Pancreas (tissue), 10 donors: Measurements from ENCODE around the gene ITGB4. TPM values are rescaled to one million over a fixed set of nuclear protein-coding genes. Genes with fewer than 3 reads are reported as not detected.
A peak's percentile ranks its signal among the peaks of the same experiment; 100 is the strongest.

ENCODE experiments used
- ATAC-seq, 4 donors: fragments of 200-7000 bp; cut with Tn5 transposase; one replicate each; pipeline versions ENCODE4 v1.8.0 to v1.9.1; 2020; ENCODE audit warnings: mild to moderate bottlenecking in 4 of 4, moderate library complexity in 4 of 4
- DNase-seq, 6 donors: peaks; one replicate each; pipeline ENCODE4 v3.0.0-alpha.2; 2020
- FAIRE-seq: peaks from 2 replicates; lab custom pipeline; 2012; peaks lifted over from hg19 to GRCh38; lab: Jason Lieb, UNC
- H3K27ac ChIP-seq, 4 donors: fragments of 200-600 bp; sonication (generic); 1 replicate in 3 of 4; 2 replicates in 1 of 4; pipeline versions ENCODE4 v1.5.0 to v1.8.0; 2020
- H3K27me3 ChIP-seq, 4 donors: fragments of 200-600 bp; one replicate each; pipeline ENCODE4 v1.8.0; 2021
- H3K36me3 ChIP-seq, 3 donors: fragments of 200-600 bp; sonication (generic) in 1 of 3; one replicate each; pipeline versions ENCODE4 v1.5.0 to v1.8.0; 2020 to 2021
- H3K4me1 ChIP-seq, 3 donors: fragments of 200-600 bp; one replicate each; pipeline ENCODE4 v1.8.0; 2021
- H3K4me3 ChIP-seq, 4 donors: fragments of 200-600 bp; sonication (generic) in 2 of 4; one replicate each; pipeline versions ENCODE4 v1.5.0 to v1.8.0; 2020 to 2021
- H3K9me3 ChIP-seq, 4 donors: fragments of 200-600 bp; one replicate each; pipeline ENCODE4 v1.8.0; 2021
- CTCF ChIP-seq, 4 donors: fragments of 200-600 bp; sonication (generic) in 3 of 4; IDR thresholded peaks; one replicate each; pipeline versions ENCODE4 v1.5.0 to v1.8.0; 2021; ENCODE audit warnings: antibody characterized with exemption in 4 of 4
- WGBS, 2 donors: extraction: QIAGEN DNeasy Blood & Tissue Kit; methylation state at CpG; one replicate each; pipeline ENCODE4 v1.1.7; 2013; 5-methylcytosine and 5-hydroxymethylcytosine counted together
- intact Hi-C, 3 donors: fragments of 100-400 bp; cut with DNase I; formaldehyde crosslinking; loops; one replicate each; pipeline versions ENCODE4 v1.11.1 to v1.14.2; 2022
- polyA plus RNA-seq, 2 donors: library from polyadenylated mRNA; stranded (reverse); fragments of 200-250 nt; gene quantifications; one replicate each; pipeline ENCODE4 v1.2.3, GENCODE V29; 2013
- total RNA-seq, 6 donors: library from RNA; stranded (reverse); fragmentation: NEBNext Ultra II Directional in 4 of 6; extraction: Animal tissue kit (Norgen Biotek cat#: 25700) in 4 of 6; gene quantifications; one replicate each; pipeline versions ENCODE4 v1.2.1 to v1.2.4, GENCODE V29; 2021 to 2023
- donor health status: healthy with polysubstance abuse.
- donor health status: DM: no; HTN: no; CAD: no; lungs with moderate emphysema.
- donor health status: DM: no; HTN: no; CAD: no.
- donor health status: control.
- donor health status: control.
- donor health status: Bipolar disorder and iron deficiency.
- donor health status: DM: yes; HTN: yes; CAD: no.
- donor health status: DM: no; HTN: no; CAD: no.
- donor health status: DM: no; HTN: no; CAD: no.
- donor health status: DM: yes; HTN: yes; CAD: no.

Gene ITGB4
- total and polyA plus RNA-seq, 8 donors, result 16.4 to 50.5 (median 22.7) TPM

DNA sequence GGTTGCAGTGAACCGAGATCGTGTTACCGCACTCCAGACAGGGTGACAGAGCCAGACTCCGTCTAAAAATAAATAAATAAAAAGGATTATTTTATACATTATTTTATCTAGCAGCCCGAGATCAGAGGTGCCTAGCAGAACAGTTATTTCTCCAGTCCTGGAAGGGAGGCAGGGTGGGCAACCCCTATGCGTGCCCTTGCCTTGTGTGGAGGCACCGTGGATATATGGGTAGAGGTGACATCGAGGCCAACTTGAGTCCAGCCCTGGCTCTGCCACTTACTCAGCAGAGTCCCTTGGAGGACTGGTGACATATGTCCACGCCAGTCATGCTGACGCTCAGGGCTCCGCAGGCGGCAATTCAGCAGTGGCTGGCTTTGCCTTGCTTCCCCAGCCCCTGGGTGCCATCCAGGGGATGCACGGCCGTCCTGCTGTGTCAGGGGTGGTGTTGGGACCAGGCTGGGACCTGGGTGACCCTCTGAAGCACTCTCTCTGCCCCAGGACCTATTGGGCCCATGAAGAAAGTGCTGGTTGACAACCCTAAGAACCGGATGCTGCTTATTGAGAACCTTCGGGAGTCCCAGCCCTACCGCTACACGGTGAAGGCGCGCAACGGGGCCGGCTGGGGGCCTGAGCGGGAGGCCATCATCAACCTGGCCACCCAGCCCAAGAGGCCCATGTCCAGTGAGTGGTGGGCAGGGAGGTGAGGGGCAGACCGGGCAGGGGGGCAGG, 30.6 kb downstream of the ITGB4 start:
- no peak for FAIRE-seq

GRCh38 chr17:75752405-75752709, 31.1 kb downstream of the ITGB4 start:
- Histone ChIP-seq H3K4me3 (no peak overlapping the region), H3K4me1 (no peaks in the 10 kb centered on the region), H3K9me3 (no peaks in the 10 kb centered on the region), H3K36me3 (no peaks in the 10 kb centered on the region), H3K27ac (no peak overlapping the region), H3K27me3 (no peaks in the 10 kb centered on the region)
- no peak for TF ChIP-seq CTCF (IDR thresholded peaks at IDR 0.05)
- FAIRE-seq (no peak), ATAC-seq (no peak), DNase-seq (peak in 1 of 6 donors; percentile 32)
- intact Hi-C loops, result loop anchor here in 1 of 3 donors (5.0 kb wide), 2 partner anchors 80 to 125 kb away; no protein-coding TSS in a partner anchor
- 90 to 95% methylated on average over 10 of the region's 10 CpGs for WGBS, 2 donors

More for the DNA sequence above, 30.6 kb downstream of the ITGB4 start:
- no peaks in the 10 kb centered on the region for H3K36me3 ChIP-seq
- intact Hi-C loops, result loop anchor here in 1 of 3 donors (5.0 kb wide), 2 partner anchors 80 to 125 kb away; no protein-coding TSS in a partner anchor
- DNase-seq, result peak in 2 of 6 donors; percentile 30 to 76
- no peak for ATAC-seq
- no peaks in the 10 kb centered on the region for H3K27me3 ChIP-seq
- 84 to 89% methylated on average over 24 of the region's 24 CpGs for WGBS, 2 donors
- no peaks in the 10 kb centered on the region for H3K9me3 ChIP-seq
- no peaks in the 10 kb centered on the region for H3K4me1 ChIP-seq
- H3K27ac ChIP-seq, result no peak overlapping the region
- no peak for TF ChIP-seq CTCF (IDR thresholded peaks at IDR 0.05)
- H3K4me3 ChIP-seq, result no peak overlapping the region

GRCh38 chr17:75752802-75753513, 31.7 kb downstream of the ITGB4 start:
- FAIRE-seq (no peak), DNase-seq (peak in 1 of 6 donors; percentile 36), ATAC-seq (no peak)
- Histone ChIP-seq H3K9me3 (no peaks in the 10 kb centered on the region), H3K27me3 (no peaks in the 10 kb centered on the region), H3K4me1 (no peaks in the 10 kb centered on the region), H3K36me3 (no peaks in the 10 kb centered on the region), H3K4me3 (peak overlapping the region; percentile 15 to 53 (median 26)), H3K27ac (peak overlapping the region in 1 of 4 donors; percentile 41)
- no peak for TF ChIP-seq CTCF (IDR thresholded peaks at IDR 0.05)
- intact Hi-C loops, result loop anchor here in 1 of 3 donors (5.0 kb wide), 2 partner anchors 81 to 126 kb away; no protein-coding TSS in a partner anchor
- 73 to 77% methylated on average over 19 of the region's 19 CpGs for WGBS, 2 donors

DNA sequence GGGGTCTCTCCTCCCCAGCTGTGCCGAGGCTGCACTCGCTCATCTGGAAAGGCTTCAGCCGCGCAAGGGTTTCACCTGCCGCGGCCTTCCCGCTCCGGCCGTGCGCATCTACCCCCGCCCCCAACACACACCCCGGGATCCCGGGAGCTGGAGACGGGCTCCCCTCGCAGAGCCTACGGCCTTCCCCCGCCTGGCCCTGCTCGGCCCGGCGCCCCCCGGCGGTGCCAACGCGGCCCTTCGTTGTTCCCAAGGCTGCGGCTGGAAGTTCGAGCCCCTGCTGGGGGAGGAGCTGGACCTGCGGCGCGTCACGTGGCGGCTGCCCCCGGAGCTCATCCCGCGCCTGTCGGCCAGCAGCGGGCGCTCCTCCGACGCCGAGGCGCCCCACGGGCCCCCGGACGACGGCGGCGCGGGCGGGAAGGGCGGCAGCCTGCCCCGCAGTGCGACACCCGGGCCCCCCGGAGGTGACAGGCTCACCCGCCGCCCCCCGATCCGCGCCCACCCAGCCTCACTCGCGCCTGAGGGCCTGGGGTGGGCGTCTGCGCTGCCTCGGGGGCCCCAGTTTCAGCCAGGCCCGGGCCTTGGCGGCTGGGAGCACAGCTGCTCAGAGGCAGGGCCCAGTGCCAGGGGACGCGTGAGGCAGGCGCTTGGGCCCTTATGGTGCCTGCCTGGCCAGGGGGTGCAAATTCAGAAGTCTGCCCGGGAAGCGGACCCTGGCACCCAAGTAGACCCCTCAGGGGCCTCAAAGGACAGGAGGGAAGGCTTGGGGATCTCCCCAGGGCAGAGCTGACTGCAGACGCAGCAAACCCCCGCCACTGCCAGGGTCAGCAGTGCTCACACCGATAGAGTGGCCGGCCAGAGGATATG, 32.5 kb downstream of the ITGB4 start:
- Histone ChIP-seq H3K27ac (peak overlapping the region in 1 of 4 donors; percentile 41), H3K9me3 (no peaks in the 10 kb centered on the region), H3K27me3 (no peaks in the 10 kb centered on the region), H3K4me1 (no peaks in the 10 kb centered on the region), H3K36me3 (peaks cover 0 to 5% (median 4%) of the 10 kb centered on the region in 3 donors), H3K4me3 (peak overlapping the region; percentile 15 to 53 (median 26))
- WGBS, 2 donors, result 10 to 24% methylated on average over 75 to 76 of the region's 76 CpGs
- TF ChIP-seq CTCF (IDR thresholded peaks at IDR 0.05), result peak; percentile 27 to 37 (median 31)
- FAIRE-seq, result no peak
- ATAC-seq, result peak; percentile 73 to 84 (median 78)
- intact Hi-C loops, result loop anchor here in 1 of 3 donors (5.0 kb wide), 2 partner anchors 81 to 126 kb away; no protein-coding TSS in a partner anchor
- DNase-seq, result peak; percentile 60 to 87 (median 77)
